ENCODE results near the gene KPNA2.
"Not testable (repeated sequence)": the region's sequence is repeated elsewhere in the genome, so short reads cannot be mapped to it uniquely, and the experiment has no call there.

KPNA2 gene

DNA sequence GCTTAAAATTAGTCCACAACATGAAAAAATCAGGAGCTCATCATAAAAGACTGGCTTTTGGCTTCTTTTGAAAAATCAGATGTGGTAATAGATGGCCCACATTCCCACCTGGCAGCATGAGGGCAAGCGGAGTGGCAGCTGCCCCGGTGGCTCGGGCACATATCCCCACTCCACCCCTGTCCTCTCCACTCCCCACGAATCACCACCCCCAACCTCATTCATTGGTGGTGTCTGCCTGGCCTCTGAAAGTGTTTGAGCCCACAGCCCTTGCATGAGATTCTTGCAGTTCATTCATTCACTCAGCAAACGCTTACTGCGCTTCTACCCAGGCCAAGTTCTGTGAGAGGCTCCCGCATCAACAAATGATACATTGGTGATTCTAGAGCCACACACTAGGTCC, 29.8 kb downstream of the KPNA2 start:
- not testable (repeated sequence) for DNase-seq

DNA sequence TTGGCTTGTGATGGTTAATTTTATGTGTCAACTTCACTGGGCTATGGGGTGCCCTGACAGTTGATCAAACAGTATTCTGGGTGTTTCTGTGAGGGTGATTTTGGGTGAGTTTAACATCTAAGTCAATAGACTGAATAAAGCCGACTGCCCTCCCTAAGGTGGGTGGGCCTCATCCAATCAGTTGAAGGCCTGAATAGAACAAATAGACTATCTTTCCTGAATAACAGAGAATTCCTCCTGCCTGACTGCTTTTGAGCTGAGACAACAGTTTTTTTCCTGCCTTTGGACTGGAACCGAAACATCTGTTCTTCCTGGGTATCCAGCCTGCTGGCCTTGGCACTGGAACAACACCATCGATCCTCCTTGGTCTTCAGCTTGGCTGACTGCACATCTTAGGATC, 33.0 kb downstream of the KPNA2 start:
- not testable (repeated sequence) for DNase-seq

DNA sequence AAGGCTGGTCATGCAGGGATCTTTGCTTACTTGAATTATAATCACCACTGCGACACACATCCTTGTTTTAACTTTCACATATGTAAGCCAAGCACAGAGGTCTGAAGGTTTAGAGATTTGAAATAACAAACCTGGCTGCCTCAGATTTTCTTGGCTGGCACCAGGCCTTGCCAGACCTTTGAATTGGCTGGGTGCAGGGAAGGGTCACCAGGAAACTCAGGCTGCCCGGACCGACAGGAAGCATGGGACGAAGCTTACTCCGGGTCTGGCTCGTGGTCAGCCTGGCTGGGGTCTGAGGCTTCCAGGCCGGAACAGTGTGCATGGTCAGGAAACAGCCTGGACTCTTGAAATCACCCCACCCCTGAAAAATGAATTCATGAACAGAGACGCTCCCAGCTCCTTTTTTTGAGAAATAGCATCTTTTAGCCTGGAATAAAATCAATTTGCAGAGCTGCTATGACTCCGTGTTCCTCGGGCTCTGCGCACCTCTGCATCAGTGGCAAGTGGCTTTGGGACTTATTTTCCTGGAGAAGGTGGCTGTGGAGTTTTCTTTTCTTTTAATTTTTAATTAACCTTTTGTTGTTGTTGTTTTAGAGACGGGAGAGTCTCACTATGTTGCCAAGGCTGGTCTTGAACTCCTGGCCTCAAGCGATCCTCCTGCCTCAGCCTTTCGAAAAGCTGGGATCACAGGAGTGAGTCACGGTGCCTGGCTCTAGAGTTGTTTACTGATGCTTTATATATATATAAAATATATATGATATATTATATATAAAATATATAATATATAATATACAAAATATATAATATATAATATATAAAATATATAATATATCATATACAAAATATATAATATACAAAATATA, 35.3 kb downstream of the KPNA2 start:
- DNase-seq: not testable (repeated sequence)

- DNase-seq: no peak
These were observed 38.7 kb downstream of the KPNA2 start for GRCh38 chr17:68074279-68074678.

GRCh38 chr17:68075953-68076607, 40.5 kb downstream of the KPNA2 start:
- not testable (repeated sequence) for DNase-seq

- DNase-seq: not testable (repeated sequence)
These were observed 42.0 kb downstream of the KPNA2 start for GRCh38 chr17:68077498-68077897.

- DNase-seq: no peak
These were observed 45.0 kb downstream of the KPNA2 start for GRCh38 chr17:68080411-68081150.

DNA sequence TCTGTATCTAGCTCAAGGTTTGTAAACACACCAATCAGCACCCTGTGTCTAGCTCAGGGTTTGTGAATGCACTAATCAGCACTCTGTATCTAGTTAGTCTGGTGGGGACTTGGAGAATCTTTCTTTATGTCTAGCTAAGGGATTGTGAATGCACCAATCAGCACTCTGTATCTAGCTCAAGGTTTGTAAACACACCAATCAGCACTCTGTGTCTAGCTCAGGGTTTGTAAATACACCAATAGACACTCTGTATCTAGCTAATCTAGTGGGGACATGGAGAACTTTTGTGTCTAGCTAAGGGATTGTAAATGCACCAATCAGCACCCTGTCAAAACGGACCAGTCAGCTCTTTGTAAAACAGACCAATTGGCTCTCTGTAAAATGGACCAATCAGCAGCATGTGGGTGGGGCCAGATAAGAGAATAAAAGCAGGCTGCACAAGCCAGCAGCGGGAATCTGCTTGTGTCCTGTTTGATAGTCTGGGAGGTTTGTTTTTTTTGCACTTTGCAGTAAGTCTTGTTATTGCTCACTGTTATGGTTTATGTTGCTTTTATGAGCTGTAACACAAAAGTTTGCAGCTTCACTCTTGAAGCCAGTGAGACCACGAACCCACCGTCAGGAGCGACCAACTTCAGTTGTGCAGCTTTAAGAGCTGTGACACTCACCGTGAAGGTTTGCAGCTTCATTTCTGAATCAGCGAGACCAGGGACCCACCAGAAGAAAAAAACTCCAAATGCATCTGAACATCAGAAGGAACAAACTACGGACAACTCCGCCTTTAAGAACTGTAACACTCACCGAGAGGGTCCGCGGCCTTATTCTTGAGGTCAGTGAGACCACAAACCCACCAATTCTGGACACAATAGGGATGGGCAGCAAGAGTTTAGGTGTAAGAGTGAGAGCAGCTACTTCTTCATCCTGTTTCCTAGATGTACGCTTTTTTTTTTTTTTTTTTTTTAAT, 46.0 kb downstream of the KPNA2 start:
- DNase-seq: not testable (repeated sequence)

DNA sequence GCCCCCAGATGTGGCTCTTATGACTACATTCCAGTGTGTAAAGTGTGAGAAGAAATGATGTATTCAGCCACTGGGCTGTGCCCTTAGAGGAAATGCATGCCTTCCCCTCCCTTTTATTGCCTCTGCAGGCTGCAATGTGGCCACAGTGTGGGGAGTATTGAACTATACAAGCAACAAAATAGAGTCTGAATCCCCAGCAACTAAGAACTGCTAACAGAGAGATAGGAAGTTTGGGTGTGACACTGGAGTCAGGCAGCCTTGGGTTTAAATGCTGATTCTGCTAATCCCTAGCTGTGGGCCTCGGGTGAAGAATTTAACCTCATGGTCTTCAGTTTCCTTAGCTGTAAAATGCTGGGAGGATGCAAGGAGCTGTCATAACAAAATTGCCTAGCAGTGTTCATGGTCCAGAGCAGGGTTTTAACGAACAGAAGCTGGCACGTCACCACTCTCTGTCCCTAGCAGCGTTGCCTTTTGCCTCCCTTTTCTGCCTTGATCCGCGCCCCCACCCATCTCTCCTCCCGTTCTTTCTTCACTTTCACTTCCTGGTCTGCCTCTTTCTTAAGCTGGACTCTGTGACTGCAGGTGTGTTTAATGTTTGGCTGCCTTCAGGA, 50.3 kb downstream of the KPNA2 start:
- DNase-seq: peak; percentile 9

DNA sequence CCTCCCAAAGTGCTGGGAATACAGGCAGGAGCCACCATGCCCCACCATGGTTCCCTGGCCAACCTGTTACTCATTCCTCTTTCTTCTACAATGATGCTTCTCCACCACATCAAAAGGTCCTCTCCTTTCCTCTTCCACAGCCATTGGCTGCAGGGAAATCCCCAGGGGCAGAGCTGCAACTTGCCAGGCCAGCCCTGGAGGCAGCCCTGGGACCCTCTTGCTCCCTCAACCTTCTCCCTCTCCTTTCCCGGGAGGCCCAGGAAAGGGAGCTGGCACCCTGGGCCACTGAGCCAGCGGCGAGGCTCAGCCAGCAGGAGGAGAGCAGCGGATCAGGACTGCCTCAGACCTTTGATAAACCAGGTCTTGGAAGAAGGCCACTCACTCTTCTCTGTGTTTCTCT, 51.1 kb downstream of the KPNA2 start:
- DNase-seq: not testable (repeated sequence)

- DNase-seq: peak; percentile 6
These were observed 51.6 kb downstream of the KPNA2 start for GRCh38 chr17:68087131-68087623.

DNA sequence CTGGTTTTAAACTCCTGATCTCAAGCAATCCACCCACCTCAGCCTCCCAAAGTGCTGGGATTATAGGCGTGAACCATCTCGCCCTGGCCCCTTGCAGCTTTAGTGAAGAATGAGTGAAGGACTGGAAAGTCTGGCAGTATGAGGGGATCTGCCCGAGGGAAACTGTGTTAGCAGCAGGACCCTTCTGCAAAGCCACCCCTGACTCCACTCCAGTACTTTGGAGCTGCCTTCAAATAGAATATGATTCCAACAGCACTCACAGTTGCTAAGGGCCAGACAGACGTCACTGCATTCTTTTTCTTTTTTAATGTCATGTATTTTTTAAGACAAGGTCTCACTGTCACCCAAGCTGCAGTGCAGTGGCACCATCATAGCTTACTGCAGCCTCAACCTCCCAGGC, 52.3 kb downstream of the KPNA2 start:
- DNase-seq: no peak

- DNase-seq: peak; percentile 35
These were observed 54.3 kb downstream of the KPNA2 start for GRCh38 chr17:68089881-68090280.

GRCh38 chr17:68094481-68095078, 59.0 kb downstream of the KPNA2 start:
- DNase-seq: no peak

DNA sequence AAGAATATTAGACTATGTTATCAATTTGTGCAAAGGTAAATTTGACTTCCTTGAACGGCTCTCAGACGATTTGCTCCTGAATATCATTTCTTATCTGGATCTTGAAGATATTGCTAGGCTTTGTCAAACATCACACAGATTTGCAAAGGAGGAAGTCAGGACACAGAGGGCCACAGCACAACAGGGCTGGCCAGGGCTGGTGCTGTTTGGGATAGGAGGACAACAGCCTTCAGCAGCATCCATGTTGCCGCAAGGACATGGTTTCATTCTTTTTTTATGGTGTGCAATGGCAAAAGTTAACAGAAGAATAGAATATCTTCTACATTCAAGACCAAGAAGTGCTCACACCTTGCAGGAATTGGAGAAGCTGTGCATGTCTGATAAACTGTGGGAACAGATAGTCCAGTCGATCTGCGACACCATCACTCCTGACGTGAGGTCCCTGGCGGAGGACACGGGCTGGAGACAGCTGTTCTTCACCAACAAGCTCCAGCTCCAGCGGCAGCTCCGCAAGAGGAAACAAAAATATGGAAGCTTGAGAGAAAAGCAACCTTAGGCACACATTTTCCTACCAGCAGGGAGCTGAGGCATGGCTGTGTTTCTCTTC, 59.8 kb downstream of the KPNA2 start:
- DNase-seq: no peak

- no peak for DNase-seq
These were observed 60.6 kb downstream of the KPNA2 start for GRCh38 chr17:68096111-68096510.
